GM21576 (cell line): ENCODE data around the gene TRIP6.

ENCODE experiments used
- ATAC-seq: cut with Tn5 transposase; IDR thresholded peaks from one replicate; pipeline ENCODE4 v1.9.1; 2021; ENCODE audit warnings: mild to moderate bottlenecking, moderate library complexity; ENCODE audit not compliant: unreplicated experiment

Gene TRIP6

GRCh38 chr7:100873599-100874299 lies 6.6 kb downstream of the TRIP6 start:
- no peak for ATAC-seq

GRCh38 chr7:100874300-100874576 lies 7.1 kb downstream of the TRIP6 start:
- no peak for ATAC-seq

GRCh38 chr7:100874577-100875355 lies 7.6 kb downstream of the TRIP6 start, which contains the start of gene SRRT:
Gene SRRT (plus strand): TSS chr7:100875103. CDS start chr7:100875591, 488 bp downstream.
- peak; percentile 86 for ATAC-seq

GRCh38 chr7:100875356-100875751 lies 8.2 kb downstream of the TRIP6 start:
- peak; percentile 28 for ATAC-seq

GRCh38 chr7:100878013-100878412 lies 10.8 kb downstream of the TRIP6 start:
- ATAC-seq = no peak

GRCh38 chr7:100878685-100879084 lies 11.5 kb downstream of the TRIP6 start:
- no peak for ATAC-seq

GRCh38 chr7:100879685-100880261 lies 12.6 kb downstream of the TRIP6 start:
- ATAC-seq = no peak

- no peak for ATAC-seq
Observed at GRCh38 chr7:100880645-100881044, 13.5 kb downstream of the TRIP6 start.

GRCh38 chr7:100881136-100881535 lies 13.9 kb downstream of the TRIP6 start:
- ATAC-seq = no peak

- ATAC-seq = no peak
Observed at GRCh38 chr7:100882201-100882600, 15.0 kb downstream of the TRIP6 start.

- no peak for ATAC-seq
Observed at GRCh38 chr7:100882785-100883526, 15.8 kb downstream of the TRIP6 start.

- ATAC-seq = no peak
Observed at GRCh38 chr7:100884736-100885439, 17.7 kb downstream of the TRIP6 start.

GRCh38 chr7:100885440-100886141 lies 18.4 kb downstream of the TRIP6 start:
- ATAC-seq = no peak

- no peak for ATAC-seq
Observed at GRCh38 chr7:100886142-100886935, 19.2 kb downstream of the TRIP6 start.

- no peak for ATAC-seq
Observed at GRCh38 chr7:100886936-100887515, 19.8 kb downstream of the TRIP6 start.

- peak; percentile 51 for ATAC-seq
Observed at GRCh38 chr7:100887516-100888290, 20.5 kb downstream of the TRIP6 start.

GRCh38 chr7:100888291-100888987 lies 21.3 kb downstream of the TRIP6 start:
- no peak for ATAC-seq
